HG02642 (cell line): ENCODE measurements around the gene TMEM150B.
A peak's percentile ranks its signal among the peaks of the same experiment; 100 is the strongest.

ENCODE experiments used
- ATAC-seq: cut with Tn5 transposase; IDR thresholded peaks from one replicate; pipeline ENCODE4 v1.9.1; 2021; ENCODE audit warnings: mild to moderate bottlenecking; ENCODE audit not compliant: unreplicated experiment, poor library complexity

Gene TMEM150B

GRCh38 chr19:55355213-55355821 is 30.2 kb upstream of the TMEM150B start:
- no peak for ATAC-seq

GRCh38 chr19:55354698-55355212 is 29.6 kb upstream of the TMEM150B start, which contains the start of gene COX6B2:
Gene COX6B2, minus strand, starts transcription at chr19:55354719. Its CDS starts 198 bp downstream, at chr19:55354521.
- no peak for ATAC-seq

GRCh38 chr19:55353803-55354697 is 28.9 kb upstream of the TMEM150B start:
- ATAC-seq: peak; percentile 63

- ATAC-seq: no peak
These were observed 28.2 kb upstream of the TMEM150B start for GRCh38 chr19:55353356-55353802.

GRCh38 chr19:55352549-55353145 is 27.5 kb upstream of the TMEM150B start:
- ATAC-seq: no peak

GRCh38 chr19:55352040-55352439 is 26.9 kb upstream of the TMEM150B start:
- ATAC-seq: no peak

GRCh38 chr19:55350620-55351315 is 25.6 kb upstream of the TMEM150B start:
- no peak for ATAC-seq

- no peak for ATAC-seq
These were observed 23.3 kb upstream of the TMEM150B start for GRCh38 chr19:55348317-55349034.

GRCh38 chr19:55347442-55348009 is 22.4 kb upstream of the TMEM150B start:
- no peak for ATAC-seq

- no peak for ATAC-seq
These were observed 21.7 kb upstream of the TMEM150B start for GRCh38 chr19:55346725-55347441.

- no peak for ATAC-seq
These were observed 20.9 kb upstream of the TMEM150B start for GRCh38 chr19:55345818-55346724.

GRCh38 chr19:55345101-55345817 is 20.1 kb upstream of the TMEM150B start:
- no peak for ATAC-seq

GRCh38 chr19:55344444-55344843 is 19.3 kb upstream of the TMEM150B start:
- no peak for ATAC-seq

GRCh38 chr19:55341595-55342531 is 16.7 kb upstream of the TMEM150B start:
- ATAC-seq: no peak

- no peak for ATAC-seq
These were observed 16.0 kb upstream of the TMEM150B start for GRCh38 chr19:55341171-55341588.

- ATAC-seq: no peak
These were observed 15.6 kb upstream of the TMEM150B start for GRCh38 chr19:55340784-55341147.
